ENCODE results near the gene DNAJC4.
A peak's percentile ranks its signal among the peaks of the same experiment; 100 is the strongest.

Gene DNAJC4

DNA sequence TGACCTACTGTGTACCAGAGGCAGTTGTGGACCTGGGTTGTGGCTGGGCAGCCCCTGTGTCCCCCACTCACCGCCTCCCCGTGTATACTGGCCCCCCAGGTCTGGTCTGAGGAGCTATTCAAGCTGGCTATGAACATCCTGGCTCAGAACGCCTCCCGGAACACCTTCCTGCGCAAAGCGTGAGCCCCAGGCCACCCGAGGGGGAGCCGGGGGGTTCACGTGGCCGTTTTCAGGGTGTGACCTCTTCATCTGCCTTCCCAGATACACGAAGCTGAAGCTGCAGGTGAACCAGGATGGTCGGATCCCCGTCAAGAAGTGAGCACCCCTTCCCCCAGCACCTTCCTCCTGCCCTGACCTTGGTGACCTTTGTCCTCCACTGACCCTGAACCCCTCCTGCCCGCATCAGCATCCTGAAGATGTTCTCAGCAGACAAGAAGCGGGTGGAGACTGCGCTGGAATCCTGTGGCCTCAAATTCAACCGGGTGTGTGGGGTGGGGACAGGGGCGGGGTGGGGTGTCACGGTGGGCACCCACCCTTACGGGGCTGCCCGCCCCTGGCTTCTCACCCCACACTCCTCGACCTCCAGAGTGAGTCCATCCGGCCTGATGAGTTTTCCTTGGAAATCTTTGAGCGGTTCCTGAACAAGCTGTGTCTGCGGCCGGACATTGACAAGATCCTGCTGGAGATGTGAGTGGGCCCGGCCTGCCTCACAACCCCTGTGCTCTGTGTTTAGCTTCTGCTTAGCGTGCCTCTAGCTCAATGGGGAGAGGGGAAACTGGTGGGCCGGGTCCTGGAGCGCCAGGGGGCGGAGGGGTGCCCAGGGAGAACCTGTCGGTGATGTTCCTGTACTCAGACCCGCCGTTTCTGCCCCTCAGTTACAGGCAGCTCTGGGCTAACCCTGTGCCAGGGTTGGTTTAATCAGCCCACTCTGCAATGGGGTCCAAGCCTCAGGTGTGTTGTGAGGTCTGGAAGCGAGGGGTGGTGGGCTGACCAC is 25.1 kb downstream of the DNAJC4 start:
- DNase-seq, result no peak

DNA sequence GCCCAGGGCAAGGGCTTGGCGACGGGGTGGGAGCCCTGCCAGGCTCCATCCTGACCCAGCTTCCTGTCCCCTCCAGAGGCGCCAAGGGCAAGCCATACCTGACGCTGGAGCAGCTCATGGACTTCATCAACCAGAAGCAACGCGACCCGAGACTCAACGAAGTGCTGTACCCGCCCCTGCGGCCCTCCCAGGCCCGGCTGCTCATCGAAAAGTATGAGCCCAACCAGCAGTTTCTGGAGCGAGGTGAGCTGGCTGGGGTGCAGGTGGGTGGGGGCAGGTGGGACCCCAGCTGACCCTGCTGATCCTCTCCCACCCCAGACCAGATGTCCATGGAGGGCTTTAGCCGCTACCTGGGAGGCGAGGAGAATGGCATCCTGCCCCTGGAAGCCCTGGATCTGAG is 26.0 kb downstream of the DNAJC4 start:
- DNase-seq, result no peak

DNA sequence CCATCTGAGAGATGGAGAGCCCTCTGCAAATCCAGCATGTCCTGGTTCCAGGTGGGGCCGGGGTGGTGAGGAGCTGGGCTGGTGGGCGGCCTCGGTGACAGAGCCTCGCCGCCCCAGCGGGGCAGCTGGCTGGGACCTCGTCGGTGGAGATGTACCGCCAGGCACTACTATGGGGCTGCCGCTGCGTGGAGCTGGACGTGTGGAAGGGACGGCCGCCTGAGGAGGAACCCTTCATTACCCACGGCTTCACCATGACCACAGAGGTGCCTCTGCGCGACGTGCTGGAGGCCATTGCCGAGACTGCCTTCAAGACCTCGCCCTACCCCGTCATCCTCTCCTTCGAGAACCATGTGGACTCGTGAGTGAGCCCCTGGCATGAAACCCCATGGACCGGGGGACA is 28.0 kb downstream of the DNAJC4 start:
- DNase-seq, result no peak

DNA sequence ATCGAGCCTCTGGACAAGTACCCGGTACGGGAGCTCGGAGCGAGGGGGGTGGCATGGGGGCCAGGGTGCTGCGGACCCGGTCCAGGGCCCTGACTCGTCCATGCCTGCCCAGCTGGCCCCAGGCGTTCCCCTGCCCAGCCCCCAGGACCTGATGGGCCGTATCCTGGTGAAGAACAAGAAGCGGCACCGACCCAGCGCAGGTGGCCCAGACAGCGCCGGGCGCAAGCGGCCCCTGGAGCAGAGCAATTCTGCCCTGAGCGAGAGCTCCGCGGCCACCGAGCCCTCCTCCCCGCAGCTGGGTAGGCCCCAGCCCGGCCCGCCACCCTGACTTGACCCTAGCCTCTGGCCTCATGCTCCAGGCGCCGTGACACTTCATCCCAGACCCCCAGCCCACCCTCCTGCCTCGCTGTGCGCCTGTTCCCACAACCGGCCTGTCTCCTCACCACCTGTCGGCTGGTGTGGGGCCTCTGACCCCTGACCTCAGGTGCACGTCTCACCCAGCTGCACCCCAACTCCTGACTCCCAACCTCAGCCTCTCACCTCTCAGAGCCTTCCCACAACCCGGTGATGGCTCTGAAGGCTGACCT is 28.7 kb downstream of the DNAJC4 start:
- no peak for DNase-seq

DNA sequence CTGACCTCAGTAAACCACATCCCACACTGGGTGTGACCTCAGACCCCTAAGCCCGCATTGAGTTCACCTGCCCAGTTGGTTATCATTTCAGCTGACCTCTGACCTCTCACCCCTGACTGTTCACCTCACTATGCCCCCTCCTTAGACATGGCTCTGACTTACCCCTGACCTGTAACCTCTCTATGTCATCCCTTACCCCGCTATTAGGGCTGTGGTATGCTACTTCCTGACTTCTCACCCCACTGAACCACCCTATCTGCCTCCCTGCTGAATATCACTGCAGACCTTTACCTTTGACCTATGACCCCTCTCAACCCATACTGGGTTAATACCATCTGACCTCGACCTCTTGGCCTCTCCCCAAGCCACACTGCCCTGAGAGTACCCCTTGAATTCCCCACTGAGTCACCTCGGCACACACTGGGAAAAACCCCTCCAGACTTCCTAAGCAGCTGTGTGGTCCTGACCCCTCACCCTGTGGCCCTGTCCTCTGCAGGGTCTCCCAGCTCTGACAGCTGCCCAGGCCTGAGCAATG is 29.3 kb downstream of the DNAJC4 start:
- DNase-seq, result no peak

DNA sequence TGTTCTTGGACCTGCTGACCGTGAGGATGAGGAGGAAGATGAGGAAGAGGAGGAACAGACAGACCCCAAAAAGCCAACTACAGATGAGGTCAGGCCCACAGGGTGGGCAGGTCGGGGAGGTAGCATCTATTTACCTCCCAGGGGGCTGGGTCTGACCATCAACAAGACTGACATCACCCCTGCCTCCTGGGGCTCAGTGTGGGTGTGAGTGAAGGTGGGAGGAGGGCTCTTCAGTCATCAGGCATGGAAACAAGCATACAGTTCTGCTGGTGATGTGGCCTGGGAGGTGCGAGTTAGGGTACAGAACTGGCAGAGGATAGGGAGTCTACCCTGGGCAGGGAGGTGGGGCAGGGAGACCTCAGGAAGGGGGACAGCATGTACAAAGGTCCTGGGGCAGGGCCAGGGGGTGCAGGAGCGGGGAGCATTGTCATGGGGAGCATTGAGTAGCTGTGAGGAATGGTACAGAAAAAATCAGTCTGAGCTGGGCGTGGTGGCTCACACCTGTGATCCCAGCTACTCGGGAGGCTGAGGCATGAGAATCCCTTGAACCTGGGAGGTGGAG is 29.9 kb downstream of the DNAJC4 start:
- DNase-seq, result no peak

DNA sequence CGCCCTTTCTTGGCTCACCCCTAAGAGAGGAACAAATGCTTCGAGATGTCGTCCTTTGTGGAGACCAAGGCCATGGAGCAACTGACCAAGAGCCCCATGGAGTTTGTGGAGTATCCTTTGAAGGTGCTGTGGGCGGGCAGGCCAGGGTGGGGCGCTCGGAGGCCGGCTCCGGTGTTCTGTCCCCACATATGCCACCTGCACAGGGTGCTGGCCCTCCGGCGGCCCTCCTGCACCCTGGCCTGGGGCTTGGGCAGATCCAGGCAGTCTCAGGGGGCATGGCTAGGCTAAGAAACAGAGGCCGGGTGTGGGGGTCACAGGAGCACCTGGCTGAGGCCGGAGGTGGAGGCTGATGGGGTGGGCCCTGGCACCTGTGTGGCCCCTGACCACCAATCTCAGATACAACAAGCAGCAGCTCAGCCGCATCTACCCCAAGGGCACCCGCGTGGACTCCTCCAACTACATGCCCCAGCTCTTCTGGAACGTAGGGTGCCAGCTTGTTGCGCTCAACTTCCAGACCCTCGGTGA is 31.3 kb downstream of the DNAJC4 start:
- no peak for DNase-seq

DNA sequence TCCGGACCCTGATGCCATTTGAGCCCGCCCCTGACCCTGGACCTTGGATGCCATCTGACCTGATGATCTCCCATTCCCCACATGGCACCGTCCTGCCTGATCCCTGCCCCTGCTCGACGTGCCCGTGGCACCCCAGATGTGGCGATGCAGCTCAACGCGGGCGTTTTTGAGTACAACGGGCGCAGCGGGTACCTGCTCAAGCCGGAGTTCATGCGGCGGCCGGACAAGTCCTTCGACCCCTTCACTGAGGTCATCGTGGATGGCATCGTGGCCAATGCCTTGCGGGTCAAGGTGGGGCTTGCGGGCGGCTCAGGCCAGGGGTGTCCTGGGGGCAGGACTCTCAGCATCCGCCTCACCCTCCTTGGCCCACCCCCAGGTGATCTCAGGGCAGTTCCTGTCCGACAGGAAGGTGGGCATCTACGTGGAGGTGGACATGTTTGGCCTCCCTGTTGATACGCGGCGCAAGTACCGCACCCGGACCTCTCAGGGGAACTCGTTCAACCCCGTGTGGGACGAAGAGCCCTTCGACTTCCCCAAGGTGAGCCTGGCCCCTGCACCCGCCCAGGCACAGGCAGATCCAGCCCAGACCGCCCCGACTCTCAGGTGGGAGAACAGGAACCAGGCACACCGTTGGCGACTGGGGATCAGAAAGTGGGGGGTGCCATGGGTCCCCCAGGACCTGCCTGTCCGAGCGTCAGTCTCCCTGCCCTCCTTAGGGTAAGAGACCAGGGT is 32.1 kb downstream of the DNAJC4 start:
- no peak for DNase-seq

DNA sequence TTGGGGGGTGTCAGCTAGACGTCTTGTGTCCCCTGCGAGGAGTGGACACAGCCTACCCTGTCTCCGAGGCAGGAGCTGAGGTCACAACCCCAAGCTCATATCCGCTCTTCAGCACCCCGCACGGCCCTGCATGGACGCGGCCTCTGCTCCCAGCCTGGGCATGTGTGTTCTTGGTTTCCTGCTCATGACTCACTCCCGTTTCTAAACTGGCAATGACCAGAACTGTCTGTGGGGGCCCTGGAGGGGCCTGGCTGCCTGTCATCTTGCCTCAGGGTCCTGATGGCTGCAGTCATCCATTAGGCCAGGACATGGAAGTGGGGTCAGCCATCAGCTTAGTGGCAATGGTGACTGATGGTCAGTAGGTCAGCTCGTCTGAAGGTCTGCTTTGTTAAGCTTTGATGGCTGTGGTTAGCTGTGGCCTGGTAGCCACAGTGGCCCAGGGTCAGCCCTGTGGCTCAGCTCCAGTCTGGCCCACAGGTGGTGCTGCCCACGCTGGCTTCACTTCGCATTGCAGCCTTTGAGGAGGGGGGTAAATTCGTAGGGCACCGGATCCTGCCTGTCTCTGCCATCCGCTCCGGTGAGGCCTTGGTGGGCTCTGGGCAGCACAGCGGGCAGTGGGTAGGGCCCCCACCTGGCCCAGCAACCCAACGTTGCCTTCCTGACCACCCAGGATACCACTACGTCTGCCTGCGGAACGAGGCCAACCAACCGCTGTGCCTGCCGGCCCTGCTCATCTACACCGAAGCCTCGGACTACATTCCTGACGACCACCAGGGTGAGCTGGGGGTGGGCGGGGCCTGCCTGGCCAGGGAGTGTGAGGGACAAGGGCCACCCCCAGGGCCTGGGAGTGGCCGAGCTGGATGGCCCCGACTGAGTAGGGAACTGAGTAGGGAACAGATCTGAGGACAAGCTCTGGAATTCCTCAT is 32.9 kb downstream of the DNAJC4 start:
- no peak for DNase-seq

DNA sequence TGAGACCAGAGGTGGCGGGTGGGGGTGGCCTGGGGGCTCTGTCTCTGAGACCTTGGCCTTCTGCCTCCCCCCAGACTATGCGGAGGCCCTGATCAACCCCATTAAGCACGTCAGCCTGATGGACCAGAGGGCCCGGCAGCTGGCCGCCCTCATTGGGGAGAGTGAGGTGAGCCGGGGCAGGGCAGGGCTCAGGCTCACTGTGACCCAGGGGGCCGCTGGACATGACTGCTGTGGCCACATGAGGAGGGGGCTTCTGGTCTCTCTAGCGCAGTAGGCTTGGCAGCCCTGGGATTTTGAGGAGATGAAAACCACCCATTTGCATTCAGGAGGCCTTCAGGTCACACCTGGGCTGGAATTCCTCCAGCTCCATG is 33.6 kb downstream of the DNAJC4 start:
- DNase-seq, result no peak

DNA sequence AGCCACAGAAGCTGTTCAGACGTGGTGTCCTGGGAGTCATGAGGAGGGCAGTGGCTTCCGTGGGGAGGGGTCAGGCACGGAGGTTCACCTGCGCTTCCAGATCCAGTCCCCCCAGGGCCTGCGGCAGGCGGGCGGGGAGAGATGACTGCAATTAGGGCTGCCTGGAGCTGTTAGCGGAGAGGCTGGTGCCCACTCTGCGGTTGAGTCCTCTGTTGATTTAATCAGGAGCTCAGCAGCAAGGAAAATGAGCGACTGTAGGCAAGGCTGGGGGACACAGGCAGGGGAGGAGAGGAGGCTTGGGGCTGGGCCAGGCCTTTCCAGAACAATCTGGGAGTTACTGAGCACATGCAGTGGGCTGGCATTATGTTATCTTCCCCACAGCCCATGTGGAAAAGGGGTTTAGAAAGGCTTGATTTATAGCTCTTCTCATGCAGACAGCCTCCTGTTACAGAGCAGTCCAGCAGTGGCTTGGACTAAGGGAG is 34.1 kb downstream of the DNAJC4 start:
- DNase-seq, result no peak

DNA sequence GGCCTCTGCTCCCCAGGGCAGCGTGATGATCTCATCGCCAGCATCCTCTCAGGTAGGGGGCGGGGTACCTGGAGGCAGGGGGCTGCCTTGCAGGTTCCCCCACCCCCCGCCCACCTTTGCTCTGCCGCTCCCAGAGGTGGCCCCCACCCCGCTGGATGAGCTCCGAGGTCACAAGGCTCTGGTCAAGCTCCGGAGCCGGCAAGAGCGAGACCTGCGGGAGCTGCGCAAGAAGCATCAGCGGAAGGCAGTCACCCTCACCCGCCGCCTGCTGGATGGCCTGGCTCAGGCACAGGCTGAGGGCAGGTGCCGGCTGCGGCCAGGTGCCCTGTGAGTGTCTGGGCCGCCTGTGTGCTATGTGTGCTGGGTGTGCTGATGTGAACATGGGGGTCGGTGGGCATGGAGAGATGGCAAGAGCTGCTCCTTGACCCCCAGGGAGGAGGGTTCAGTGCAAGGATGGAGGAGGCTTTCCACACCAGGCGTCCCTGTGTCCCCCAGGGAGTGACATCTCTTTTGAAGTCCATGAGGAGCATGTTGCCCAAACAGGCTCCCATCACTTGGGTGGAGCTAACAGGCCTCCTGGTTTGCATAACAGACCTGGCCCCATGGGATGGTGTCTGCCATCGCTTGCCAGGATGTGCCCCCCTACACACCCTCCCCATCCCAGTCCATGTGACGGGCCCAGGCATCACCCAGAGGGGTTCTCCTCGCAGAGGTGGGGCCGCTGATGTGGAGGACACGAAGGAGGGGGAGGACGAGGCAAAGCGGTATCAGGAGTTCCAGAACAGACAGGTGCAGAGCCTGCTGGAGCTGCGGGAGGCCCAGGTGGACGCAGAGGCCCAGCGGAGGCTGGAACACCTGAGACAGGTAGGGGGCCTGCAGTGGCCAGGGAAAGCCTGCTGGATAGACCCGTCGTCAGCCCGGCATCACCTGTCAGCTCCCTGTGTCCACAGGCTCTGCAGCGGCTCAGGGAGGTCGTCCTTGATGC is 35.1 kb downstream of the DNAJC4 start:
- no peak for DNase-seq

DNA sequence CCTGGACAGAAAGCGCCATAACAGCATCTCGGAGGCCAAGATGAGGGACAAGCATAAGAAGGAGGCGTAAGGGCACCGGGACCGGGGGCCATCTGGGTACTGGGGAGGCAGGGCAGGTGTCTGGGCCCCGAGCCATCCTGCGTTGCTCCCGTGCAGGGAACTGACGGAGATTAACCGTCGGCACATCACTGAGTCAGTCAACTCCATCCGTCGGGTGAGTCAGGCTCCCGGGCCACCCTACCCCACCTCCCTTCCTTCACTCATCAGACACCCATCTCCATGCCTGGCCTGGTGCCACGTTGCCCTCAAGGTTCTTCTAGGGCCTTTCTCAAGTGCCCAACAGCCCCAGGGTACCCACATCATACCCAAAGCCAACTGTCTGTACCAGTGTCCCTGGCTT is 36.0 kb downstream of the DNAJC4 start:
- no peak for DNase-seq

DNA sequence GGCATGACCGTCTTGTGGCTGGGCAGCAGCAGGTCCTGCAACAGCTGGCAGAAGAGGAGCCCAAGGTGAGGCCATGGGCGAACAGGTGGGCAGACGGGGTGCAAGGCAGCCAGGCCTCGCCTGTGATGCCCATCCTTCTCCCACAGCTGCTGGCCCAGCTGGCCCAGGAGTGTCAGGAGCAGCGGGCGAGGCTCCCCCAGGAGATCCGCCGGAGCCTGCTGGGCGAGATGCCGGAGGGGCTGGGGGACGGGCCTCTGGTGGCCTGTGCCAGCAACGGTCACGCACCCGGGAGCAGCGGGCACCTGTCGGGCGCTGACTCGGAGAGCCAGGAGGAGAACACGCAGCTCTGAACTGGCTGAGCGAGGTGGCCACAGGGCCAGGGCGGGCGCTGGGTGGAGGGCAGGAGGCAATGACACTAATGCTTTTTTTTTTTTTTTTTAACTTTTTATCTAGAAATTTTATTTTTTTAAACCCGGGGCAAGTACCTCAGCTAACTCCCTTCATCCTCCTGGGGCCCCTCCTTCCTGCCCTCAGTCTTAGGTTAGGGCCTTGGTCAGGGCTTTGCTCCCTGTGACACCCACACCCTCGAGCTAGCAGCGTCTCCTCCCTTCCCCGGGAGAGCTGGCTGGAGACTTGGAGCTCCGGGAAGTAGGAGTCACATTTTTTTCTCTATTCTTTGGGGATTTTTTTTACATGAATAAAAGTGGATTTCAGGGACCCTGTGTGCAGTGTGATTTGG is 37.0 kb downstream of the DNAJC4 start:
- no peak for DNase-seq

DNA sequence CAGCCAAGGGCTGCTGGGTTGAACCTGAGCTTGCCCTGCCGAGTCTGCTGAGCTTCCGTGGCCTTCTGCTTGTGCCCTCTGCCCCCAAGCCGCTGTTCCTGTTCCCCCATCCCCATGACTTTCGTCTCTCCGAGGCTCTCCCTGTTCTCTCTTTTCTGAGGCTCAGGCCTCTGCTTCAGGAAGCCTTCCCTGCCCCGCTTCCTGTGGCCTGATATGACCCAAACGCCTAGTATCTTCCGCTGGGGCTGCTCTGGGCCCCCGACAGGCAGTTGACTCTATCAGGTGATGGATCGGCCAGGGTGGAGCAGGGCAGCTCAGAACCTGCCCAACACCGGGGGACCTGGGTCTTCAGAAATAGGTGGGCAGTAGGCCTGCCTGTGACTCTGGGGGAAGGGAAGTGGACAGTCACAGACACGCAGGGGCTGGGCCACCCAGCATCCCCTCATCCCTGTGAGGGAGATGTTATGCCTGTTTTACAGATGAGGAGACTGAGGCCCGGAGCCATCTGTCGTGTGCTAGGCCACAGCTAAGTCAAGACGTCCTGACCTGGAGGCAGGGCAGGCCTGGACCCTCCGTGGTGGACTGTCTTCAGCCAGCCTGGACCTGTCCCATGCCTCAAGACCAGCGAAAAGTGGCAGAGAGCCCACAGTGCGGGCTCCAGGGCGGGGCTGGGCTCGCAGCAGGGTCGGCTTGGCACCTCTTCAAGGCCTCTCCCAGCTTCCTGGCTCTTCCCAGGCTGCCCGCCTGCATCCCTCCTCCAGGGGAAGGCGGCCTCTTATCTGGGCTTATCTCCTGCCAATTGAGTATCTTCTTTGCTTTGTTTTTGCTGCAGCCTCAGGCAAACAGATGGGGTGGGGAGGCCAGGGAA is 37.9 kb downstream of the DNAJC4 start:
- DNase-seq, result peak in 5 of 58 donors; percentile 17 to 33 (median 26)

DNA sequence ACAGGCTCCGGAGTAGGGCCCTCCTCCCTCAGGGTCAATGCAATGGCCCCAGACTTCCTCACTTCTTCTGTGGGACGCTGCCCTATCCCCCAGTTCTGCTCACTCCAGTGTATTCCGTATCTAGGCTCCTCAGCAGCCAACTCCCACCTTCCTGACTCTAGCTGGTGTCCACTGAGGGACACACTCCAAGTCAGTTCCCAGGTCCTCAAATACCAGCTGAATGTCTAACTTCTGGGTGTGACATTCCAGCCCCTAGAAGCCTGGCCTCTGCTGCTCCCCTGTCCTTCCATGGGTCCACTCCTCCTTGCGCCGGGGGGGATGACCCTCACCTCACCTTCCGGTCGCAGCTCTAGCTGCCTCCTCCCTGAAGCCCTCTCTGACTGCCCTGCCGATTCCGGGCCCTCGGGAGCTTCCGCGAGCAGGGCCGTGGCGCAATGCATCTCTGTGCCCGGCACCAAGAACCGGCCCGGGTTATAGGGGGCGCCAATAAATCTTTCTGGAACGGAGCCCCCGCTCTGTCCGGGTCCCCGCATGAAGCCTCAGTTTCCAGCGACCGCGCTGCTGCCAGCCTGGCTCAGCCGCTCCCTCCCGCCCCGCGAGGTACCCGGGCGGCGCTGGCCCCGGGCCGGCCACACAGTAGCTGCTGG is 38.7 kb downstream of the DNAJC4 start:
- DNase-seq, result peak in 17 of 58 donors; percentile 56 to 77 (median 65)
